SK-N-SH treated with all-trans-retinoic acid at 6 μM for 48 hours (cell line): Measurements from ENCODE around the gene PCDHGA11.
"Not testable (repeated sequence)": the region's sequence is repeated elsewhere in the genome, so short reads cannot be mapped to it uniquely, and the experiment has no call there.

Experiments used
- ATAC-seq: fragments of 200-7000 bp; cut with Tn5 transposase; 3 replicates; pipeline ENCODE4 v1.9.1; 2020; ENCODE audit warnings: mild to moderate bottlenecking, moderate library complexity
- ARNTL ChIP-seq: fragments of 450-650 bp; formaldehyde crosslinking; IDR thresholded peaks from 2 replicates; pipeline ENCODE4 v1.5.0; 2020; ENCODE audit warnings: low read depth, mild to moderate bottlenecking, moderate library complexity, borderline replicate concordance
- BACH2 ChIP-seq: fragments of 250-450 bp; sonication (Bioruptor Pico); IDR thresholded peaks from 2 replicates; pipeline ENCODE4 v1.9.0; 2021; ENCODE audit warnings: mild to moderate bottlenecking, borderline replicate concordance
- GLIS3 ChIP-seq: fragments of 250-450 bp; sonication (Bioruptor Pico); IDR thresholded peaks from 2 replicates; pipeline ENCODE4 v1.5.0; 2020; ENCODE audit warnings: mild to moderate bottlenecking, moderate library complexity
- ISL1 ChIP-seq: fragments of 250-450 bp; sonication (Bioruptor Pico); IDR thresholded peaks from 2 replicates; pipeline ENCODE4 v2.1.2; 2022; ENCODE audit warnings: mild to moderate bottlenecking, moderate library complexity
- OSR1 ChIP-seq: fragments of 250-450 bp; sonication (Bioruptor Pico); IDR thresholded peaks from 2 replicates; pipeline ENCODE4 v1.8.0; 2022; ENCODE audit warnings: moderate library complexity, mild to moderate bottlenecking, inconsistent platforms
- PPARA ChIP-seq: fragments of 250-450 bp; sonication (Bioruptor Pico); IDR thresholded peaks from 2 replicates; pipeline ENCODE4 v1.5.0; 2020; ENCODE audit warnings: mild to moderate bottlenecking, borderline replicate concordance
- RARB ChIP-seq: fragments of 250-450 bp; sonication (Bioruptor Pico); IDR thresholded peaks from 2 replicates; pipeline ENCODE4 v1.8.0; 2021; ENCODE audit warnings: mild to moderate bottlenecking, moderate library complexity
- TSHZ2 ChIP-seq: fragments of 250-450 bp; sonication (Bioruptor Pico); IDR thresholded peaks from 2 replicates; pipeline ENCODE4 v1.5.0; 2020; ENCODE audit warnings: mild to moderate bottlenecking, moderate library complexity
- ZC3H10 ChIP-seq: fragments of 250-450 bp; sonication (Bioruptor Pico); IDR thresholded peaks from 2 replicates; pipeline ENCODE4 v1.5.1; 2021; ENCODE audit warnings: mild to moderate bottlenecking, moderate library complexity
- ZFP3 ChIP-seq: fragments of 250-450 bp; sonication (Bioruptor Pico); IDR thresholded peaks from 2 replicates; pipeline ENCODE4 v1.5.0; 2020; ENCODE audit warnings: mild to moderate bottlenecking, moderate library complexity
- ZFP30 ChIP-seq: fragments of 450-650 bp; formaldehyde crosslinking; IDR thresholded peaks from 2 replicates; pipeline ENCODE4 v1.5.0; 2022; ENCODE audit warnings: mild to moderate bottlenecking, moderate library complexity
- ZNF565 ChIP-seq: fragments of 450-650 bp; formaldehyde crosslinking; conservative IDR thresholded peaks from 2 replicates; pipeline ENCODE4 v1.5.0; 2020; ENCODE audit warnings: low read depth, mild to moderate bottlenecking, moderate library complexity
- ZNF70 ChIP-seq: fragments of 450-650 bp; formaldehyde crosslinking; IDR thresholded peaks from 2 replicates; pipeline ENCODE4 v1.5.0; 2020; ENCODE audit warnings: mild to moderate bottlenecking, moderate library complexity
- TF ChIP-seq, protein P1 (sequence below): fragments of 250-450 bp; sonication (Bioruptor Pico); IDR thresholded peaks from 2 replicates; pipeline ENCODE4 v1.5.1; 2020; ENCODE audit warnings: low read depth, mild to moderate bottlenecking, moderate library complexity
- TF ChIP-seq, protein P2 (sequence below): fragments of 250-450 bp; sonication (Bioruptor Pico); IDR thresholded peaks from 2 replicates; pipeline ENCODE4 v1.8.0; 2021; ENCODE audit warnings: low read depth, mild to moderate bottlenecking, moderate library complexity, borderline replicate concordance
- TF ChIP-seq, protein P3 (sequence below): fragments of 250-450 bp; sonication (Bioruptor Pico); IDR thresholded peaks from 2 replicates; pipeline ENCODE4 v1.8.0; 2020; ENCODE audit warnings: mild to moderate bottlenecking, moderate library complexity, borderline replicate concordance
- TF ChIP-seq, protein P4 (sequence below): fragments of 250-450 bp; sonication (Bioruptor Pico); IDR thresholded peaks from 2 replicates; pipeline ENCODE4 v1.5.1; 2021; ENCODE audit warnings: mild to moderate bottlenecking, moderate library complexity

The PCDHGA11 gene

GRCh38 chr5:141412854-141413539 is 7.9 kb upstream of the PCDHGA11 start, which contains the start of gene PCDHGA10:
PCDHGA10 (plus strand) TSS chr5:141412987; CDS start chr5:141413176, 189 bp downstream.
- peak; percentile 61 for ATAC-seq
- no peak for TF ChIP-seq ARNTL (CRISPR knock-in tag)
- TF ChIP-seq ZNF70 (CRISPR knock-in tag) = no peak
- TF ChIP-seq, protein P1, sequence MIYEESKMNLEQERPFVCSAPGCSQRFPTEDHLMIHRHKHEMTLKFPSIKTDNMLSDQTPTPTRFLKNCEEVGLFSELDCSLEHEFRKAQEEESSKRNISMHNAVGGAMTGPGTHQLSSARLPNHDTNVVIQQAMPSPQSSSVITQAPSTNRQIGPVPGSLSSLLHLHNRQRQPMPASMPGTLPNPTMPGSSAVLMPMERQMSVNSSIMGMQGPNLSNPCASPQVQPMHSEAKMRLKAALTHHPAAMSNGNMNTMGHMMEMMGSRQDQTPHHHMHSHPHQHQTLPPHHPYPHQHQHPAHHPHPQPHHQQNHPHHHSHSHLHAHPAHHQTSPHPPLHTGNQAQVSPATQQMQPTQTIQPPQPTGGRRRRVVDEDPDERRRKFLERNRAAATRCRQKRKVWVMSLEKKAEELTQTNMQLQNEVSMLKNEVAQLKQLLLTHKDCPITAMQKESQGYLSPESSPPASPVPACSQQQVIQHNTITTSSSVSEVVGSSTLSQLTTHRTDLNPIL (CRISPR knock-in tag) = no peak
- TF ChIP-seq, protein P2, sequence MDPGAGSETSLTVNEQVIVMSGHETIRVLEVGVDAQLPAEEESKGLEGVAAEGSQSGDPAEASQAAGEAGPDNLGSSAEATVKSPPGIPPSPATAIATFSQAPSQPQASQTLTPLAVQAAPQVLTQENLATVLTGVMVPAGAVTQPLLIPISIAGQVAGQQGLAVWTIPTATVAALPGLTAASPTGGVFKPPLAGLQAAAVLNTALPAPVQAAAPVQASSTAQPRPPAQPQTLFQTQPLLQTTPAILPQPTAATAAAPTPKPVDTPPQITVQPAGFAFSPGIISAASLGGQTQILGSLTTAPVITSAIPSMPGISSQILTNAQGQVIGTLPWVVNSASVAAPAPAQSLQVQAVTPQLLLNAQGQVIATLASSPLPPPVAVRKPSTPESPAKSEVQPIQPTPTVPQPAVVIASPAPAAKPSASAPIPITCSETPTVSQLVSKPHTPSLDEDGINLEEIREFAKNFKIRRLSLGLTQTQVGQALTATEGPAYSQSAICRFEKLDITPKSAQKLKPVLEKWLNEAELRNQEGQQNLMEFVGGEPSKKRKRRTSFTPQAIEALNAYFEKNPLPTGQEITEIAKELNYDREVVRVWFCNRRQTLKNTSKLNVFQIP = no peak
- no peak for TF ChIP-seq ISL1 (CRISPR knock-in tag)
- TF ChIP-seq ZFP30 (CRISPR knock-in tag) = no peak
- no peak for TF ChIP-seq OSR1 (CRISPR knock-in tag)
- TF ChIP-seq PPARA (CRISPR knock-in tag) = no peak
- no peak for TF ChIP-seq TSHZ2 (CRISPR knock-in tag)
- TF ChIP-seq ZFP3 = no peak
- TF ChIP-seq RARB (CRISPR knock-in tag) = no peak
- TF ChIP-seq, protein P3, sequence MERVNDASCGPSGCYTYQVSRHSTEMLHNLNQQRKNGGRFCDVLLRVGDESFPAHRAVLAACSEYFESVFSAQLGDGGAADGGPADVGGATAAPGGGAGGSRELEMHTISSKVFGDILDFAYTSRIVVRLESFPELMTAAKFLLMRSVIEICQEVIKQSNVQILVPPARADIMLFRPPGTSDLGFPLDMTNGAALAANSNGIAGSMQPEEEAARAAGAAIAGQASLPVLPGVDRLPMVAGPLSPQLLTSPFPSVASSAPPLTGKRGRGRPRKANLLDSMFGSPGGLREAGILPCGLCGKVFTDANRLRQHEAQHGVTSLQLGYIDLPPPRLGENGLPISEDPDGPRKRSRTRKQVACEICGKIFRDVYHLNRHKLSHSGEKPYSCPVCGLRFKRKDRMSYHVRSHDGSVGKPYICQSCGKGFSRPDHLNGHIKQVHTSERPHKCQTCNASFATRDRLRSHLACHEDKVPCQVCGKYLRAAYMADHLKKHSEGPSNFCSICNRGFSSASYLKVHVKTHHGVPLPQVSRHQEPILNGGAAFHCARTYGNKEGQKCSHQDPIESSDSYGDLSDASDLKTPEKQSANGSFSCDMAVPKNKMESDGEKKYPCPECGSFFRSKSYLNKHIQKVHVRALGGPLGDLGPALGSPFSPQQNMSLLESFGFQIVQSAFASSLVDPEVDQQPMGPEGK (CRISPR knock-in tag) = no peak
- TF ChIP-seq, protein P4, sequence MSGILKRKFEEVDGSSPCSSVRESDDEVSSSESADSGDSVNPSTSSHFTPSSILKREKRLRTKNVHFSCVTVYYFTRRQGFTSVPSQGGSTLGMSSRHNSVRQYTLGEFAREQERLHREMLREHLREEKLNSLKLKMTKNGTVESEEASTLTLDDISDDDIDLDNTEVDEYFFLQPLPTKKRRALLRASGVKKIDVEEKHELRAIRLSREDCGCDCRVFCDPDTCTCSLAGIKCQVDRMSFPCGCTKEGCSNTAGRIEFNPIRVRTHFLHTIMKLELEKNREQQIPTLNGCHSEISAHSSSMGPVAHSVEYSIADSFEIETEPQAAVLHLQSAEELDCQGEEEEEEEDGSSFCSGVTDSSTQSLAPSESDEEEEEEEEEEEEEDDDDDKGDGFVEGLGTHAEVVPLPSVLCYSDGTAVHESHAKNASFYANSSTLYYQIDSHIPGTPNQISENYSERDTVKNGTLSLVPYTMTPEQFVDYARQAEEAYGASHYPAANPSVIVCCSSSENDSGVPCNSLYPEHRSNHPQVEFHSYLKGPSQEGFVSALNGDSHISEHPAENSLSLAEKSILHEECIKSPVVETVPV (CRISPR knock-in tag) = no peak
- no peak for TF ChIP-seq ZC3H10 (CRISPR knock-in tag)

- TF ChIP-seq ZNF565 = no peak
- no peak for TF ChIP-seq ZFP30 (CRISPR knock-in tag)
- TF ChIP-seq BACH2 = no peak
- no peak for TF ChIP-seq TSHZ2 (CRISPR knock-in tag)
- no peak for TF ChIP-seq ISL1 (CRISPR knock-in tag)
- TF ChIP-seq GLIS3 = no peak
- no peak for ATAC-seq
Measured at GRCh38 chr5:141413540-141414069, 7.2 kb upstream of the PCDHGA11 start.

DNA sequence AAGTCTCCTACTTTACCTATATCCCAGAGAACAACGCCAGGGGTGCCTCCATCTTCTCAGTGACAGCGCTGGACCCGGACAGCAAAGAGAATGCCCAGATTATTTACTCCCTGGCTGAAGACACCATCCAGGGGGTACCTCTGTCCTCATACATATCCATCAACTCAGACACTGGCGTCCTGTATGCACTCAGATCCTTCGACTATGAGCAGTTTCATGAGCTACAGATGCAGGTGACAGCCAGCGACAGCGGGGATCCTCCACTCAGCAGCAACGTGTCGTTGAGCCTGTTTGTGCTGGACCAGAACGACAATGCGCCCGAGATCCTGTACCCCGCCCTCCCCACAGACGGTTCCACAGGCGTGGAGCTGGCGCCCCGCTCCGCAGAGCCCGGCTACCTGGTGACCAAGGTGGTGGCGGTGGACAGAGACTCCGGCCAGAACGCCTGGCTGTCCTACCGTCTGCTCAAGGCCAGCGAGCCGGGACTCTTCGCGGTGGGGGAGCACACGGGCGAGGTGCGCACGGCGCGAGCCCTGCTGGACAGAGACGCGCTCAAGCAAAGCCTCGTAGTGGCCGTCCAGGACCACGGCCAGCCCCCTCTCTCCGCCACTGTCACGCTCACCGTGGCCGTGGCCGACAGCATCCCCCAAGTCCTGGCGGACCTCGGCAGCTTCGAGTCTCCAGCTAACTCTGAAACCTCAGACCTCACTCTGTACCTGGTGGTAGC is 6.1 kb upstream of the PCDHGA11 start:
- not testable (repeated sequence) for ATAC-seq

- ATAC-seq = not testable (repeated sequence)
Measured at GRCh38 chr5:141415275-141415618, 5.6 kb upstream of the PCDHGA11 start.

DNA sequence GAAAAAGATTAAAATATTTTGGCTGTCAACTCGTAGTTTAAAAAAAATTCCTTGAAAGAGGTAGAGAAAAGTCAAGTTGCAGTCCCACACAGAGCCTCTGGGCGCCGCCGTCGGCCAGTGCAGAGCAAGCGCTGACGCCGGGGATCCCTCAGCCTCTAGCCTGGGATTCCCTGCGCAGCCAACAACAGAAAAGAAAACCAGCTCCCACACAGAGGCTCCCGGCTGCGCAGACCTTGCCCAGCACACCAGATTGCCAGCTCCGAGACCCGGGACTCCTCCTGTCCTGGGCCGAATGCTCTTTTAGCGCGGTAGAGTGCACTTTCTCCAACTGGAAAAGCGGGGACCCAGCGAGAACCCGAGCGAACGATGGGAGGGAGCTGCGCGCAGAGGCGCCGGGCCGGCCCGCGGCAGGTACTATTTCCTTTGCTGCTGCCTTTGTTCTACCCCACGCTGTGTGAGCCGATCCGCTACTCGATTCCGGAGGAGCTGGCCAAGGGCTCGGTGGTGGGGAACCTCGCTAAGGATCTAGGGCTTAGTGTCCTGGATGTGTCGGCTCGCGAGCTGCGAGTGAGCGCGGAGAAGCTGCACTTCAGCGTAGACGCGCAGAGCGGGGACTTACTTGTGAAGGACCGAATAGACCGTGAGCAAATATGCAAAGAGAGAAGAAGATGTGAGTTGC is 3.2 kb upstream of the PCDHGA11 start, which contains the start of gene PCDHGB7:
Gene PCDHGB7, plus strand, starts transcription at position 184 of the 679 bp plus-strand sequence. Its CDS starts 183 bp downstream, at position 367.
- peak; percentile 98 for ATAC-seq
